HEK293T (cell line): ENCODE results near the gene TBC1D16.

Source experiments
- CTCF ChIA-PET: fragments of 350-600 bp; formaldehyde crosslinking; extraction: SDS; loops from one replicate; lab custom pipeline; 2021; ENCODE audit warnings: antibody characterized with exemption, inconsistent platforms; lab: Yijun Ruan, JAX
- POLR2A ChIA-PET: fragments of 350-600 bp; formaldehyde crosslinking; extraction: SDS; loops from one replicate; lab custom pipeline; 2020; ENCODE audit warnings: antibody characterized with exemption, inconsistent platforms; lab: Yijun Ruan, JAX
- DNase-seq: peaks from one replicate; pipeline ENCODE4 v3.0.0; 2012; ENCODE audit warnings: mixed read lengths; ENCODE audit errors: extremely low spot score
- ARNT ChIP-seq: fragments of 450-650 bp; IDR thresholded peaks from 2 replicates; pipeline ENCODE4 v1.6.1; 2017; ENCODE audit warnings: mild to moderate bottlenecking
- BHLHE40 ChIP-seq: fragments of 450-650 bp; IDR thresholded peaks from 2 replicates; pipeline ENCODE4 v1.6.1; 2016; ENCODE audit warnings: mild to moderate bottlenecking, moderate library complexity, borderline replicate concordance
- CTBP1 ChIP-seq: fragments of 450-650 bp; IDR thresholded peaks from 2 replicates; pipeline ENCODE4 v1.6.1; 2016; ENCODE audit warnings: borderline replicate concordance
- ELF4 ChIP-seq: fragments of 450-650 bp; IDR thresholded peaks from 2 replicates; pipeline ENCODE4 v1.6.1; 2017; ENCODE audit warnings: antibody characterized with exemption
- FOXA1 ChIP-seq: fragments of 450-650 bp; IDR thresholded peaks from 2 replicates; pipeline ENCODE4 v1.6.1; 2016; ENCODE audit warnings: mild to moderate bottlenecking
- FOXK2 ChIP-seq: fragments of 450-650 bp; IDR thresholded peaks from 2 replicates; pipeline ENCODE4 v1.6.1; 2016; ENCODE audit warnings: mild to moderate bottlenecking
- FOXM1 ChIP-seq: fragments of 450-650 bp; IDR thresholded peaks from 2 replicates; pipeline ENCODE4 v1.6.1; 2017; ENCODE audit warnings: mild to moderate bottlenecking, borderline replicate concordance
- HDGF ChIP-seq: fragments of 450-650 bp; IDR thresholded peaks from 2 replicates; pipeline ENCODE4 v1.6.1; 2017; ENCODE audit warnings: antibody characterized with exemption, borderline replicate concordance
- L3MBTL2 ChIP-seq: fragments of 450-650 bp; conservative IDR thresholded peaks from 2 replicates; pipeline ENCODE4 v1.6.1; 2016; ENCODE audit warnings: mild to moderate bottlenecking
- LEF1 ChIP-seq: fragments of 450-650 bp; IDR thresholded peaks from 2 replicates; pipeline ENCODE4 v1.6.1; 2017; ENCODE audit warnings: mild to moderate bottlenecking, borderline replicate concordance
- NFRKB ChIP-seq: fragments of 450-650 bp; IDR thresholded peaks from 2 replicates; pipeline ENCODE4 v1.6.1; 2016; ENCODE audit warnings: mild to moderate bottlenecking, moderate library complexity
- PKNOX1 ChIP-seq: fragments of 450-650 bp; IDR thresholded peaks from 2 replicates; pipeline ENCODE4 v1.6.1; 2016
- SP1 ChIP-seq: fragments of 450-650 bp; IDR thresholded peaks from 2 replicates; pipeline ENCODE4 v1.6.1; 2017
- SUZ12 ChIP-seq: fragments of 450-650 bp; IDR thresholded peaks from 2 replicates; pipeline ENCODE4 v1.6.1; 2016; ENCODE audit warnings: mild to moderate bottlenecking
- TARDBP ChIP-seq: fragments of 450-650 bp; IDR thresholded peaks from 2 replicates; pipeline ENCODE4 v1.6.1; 2016
- ZNF384 ChIP-seq: fragments of 450-650 bp; IDR thresholded peaks from 2 replicates; pipeline ENCODE4 v1.6.1; 2016

Gene TBC1D16

GRCh38 chr17:79940459-79941087 is 95.1 kb downstream of the TBC1D16 start:
- ChIA-PET POLR2A (no interaction called here), CTCF (no interaction called here)
- DNase-seq, result no peak
- TF ChIP-seq SP1, result no peak
- no peak for TF ChIP-seq TARDBP

GRCh38 chr17:79939755-79940458 is 95.8 kb downstream of the TBC1D16 start:
- no peak for DNase-seq
- CTCF ChIA-PET, result no interaction called here
- POLR2A ChIA-PET, result no interaction called here
- no peak for TF ChIP-seq FOXM1
- TF ChIP-seq L3MBTL2, result no peak
- no peak for TF ChIP-seq ZNF384
- TF ChIP-seq SP1, result no peak
- no peak for TF ChIP-seq ARNT
- TF ChIP-seq ELF4, result no peak
- no peak for TF ChIP-seq FOXA1
- TF ChIP-seq CTBP1, result no peak
- no peak for TF ChIP-seq HDGF
- no peak for TF ChIP-seq LEF1
- no peak for TF ChIP-seq FOXK2
- TF ChIP-seq PKNOX1, result no peak
- TF ChIP-seq NFRKB, result no peak
- no peak for TF ChIP-seq SUZ12
- no peak for TF ChIP-seq TARDBP
- no peak for TF ChIP-seq BHLHE40

GRCh38 chr17:79939094-79939435 is 96.6 kb downstream of the TBC1D16 start:
- DNase-seq, result no peak
- CTCF ChIA-PET, result no interaction called here
- TF ChIP-seq HDGF, result no peak
- no peak for TF ChIP-seq TARDBP
- no peak for TF ChIP-seq CTBP1
- no peak for TF ChIP-seq PKNOX1
- no peak for TF ChIP-seq ZNF384
- no peak for TF ChIP-seq FOXA1
- no peak for TF ChIP-seq BHLHE40
- no peak for TF ChIP-seq ELF4
- no peak for TF ChIP-seq LEF1
- no peak for TF ChIP-seq SUZ12
- no peak for TF ChIP-seq ARNT
- TF ChIP-seq L3MBTL2, result no peak
- no peak for TF ChIP-seq NFRKB
- TF ChIP-seq FOXM1, result no peak
- TF ChIP-seq FOXK2, result no peak
- no peak for TF ChIP-seq SP1
- POLR2A ChIA-PET, result no interaction called here

- DNase-seq, result no peak
- no peak for TF ChIP-seq FOXM1
- ChIA-PET POLR2A (no interaction called here), CTCF (no interaction called here)
Measured at GRCh38 chr17:79938336-79939093, 97.2 kb downstream of the TBC1D16 start.

GRCh38 chr17:79937391-79938335 is 98.0 kb downstream of the TBC1D16 start:
- no peak for TF ChIP-seq SUZ12
- no peak for TF ChIP-seq PKNOX1
- no peak for TF ChIP-seq L3MBTL2
- no peak for TF ChIP-seq ZNF384
- TF ChIP-seq BHLHE40, result no peak
- no peak for TF ChIP-seq ARNT
- no peak for TF ChIP-seq CTBP1
- no peak for TF ChIP-seq FOXM1
- no peak for TF ChIP-seq FOXK2
- no peak for TF ChIP-seq TARDBP
- no peak for TF ChIP-seq SP1
- TF ChIP-seq NFRKB, result no peak
- TF ChIP-seq LEF1, result no peak
- TF ChIP-seq ELF4, result no peak
- TF ChIP-seq FOXA1, result no peak
- TF ChIP-seq HDGF, result no peak
- ChIA-PET POLR2A (no interaction called here), CTCF (no interaction called here)
- no peak for DNase-seq
